ENCODE measurements around the gene RINL.
"Not testable (repeated sequence)": the region's sequence is repeated elsewhere in the genome, so short reads cannot be mapped to it uniquely, and the experiment has no call there.

RINL gene

GRCh38 chr19:38904581-38905539 lies 26.8 kb upstream of the RINL start:
- DNase-seq: peak; percentile 10

GRCh38 chr19:38901683-38902082 lies 23.6 kb upstream of the RINL start:
- no peak for DNase-seq

- DNase-seq: peak; percentile 15
Observed at GRCh38 chr19:38900743-38901190, 22.7 kb upstream of the RINL start.

GRCh38 chr19:38900202-38900629 lies 22.1 kb upstream of the RINL start:
- peak; percentile 69 for DNase-seq

GRCh38 chr19:38899447-38900201 lies 21.5 kb upstream of the RINL start, which contains the start of the genes NFKBIB and SIRT2:
TSS of gene NFKBIB (plus strand) at chr19:38899969. CDS start at chr19:38900033, 64 bp downstream.
TSS of gene SIRT2 (minus strand) at chr19:38899618. CDS start at chr19:38899521, 97 bp downstream.
- peak; percentile 100 for DNase-seq

GRCh38 chr19:38898788-38899446 lies 20.8 kb upstream of the RINL start:
- peak; percentile 25 for DNase-seq

- DNase-seq: no peak
Observed at GRCh38 chr19:38894968-38895367, 16.9 kb upstream of the RINL start.

GRCh38 chr19:38893341-38893771 lies 15.3 kb upstream of the RINL start:
- no peak for DNase-seq

- DNase-seq: no peak
Observed at GRCh38 chr19:38892841-38893240, 14.8 kb upstream of the RINL start.

GRCh38 chr19:38891771-38892170 lies 13.7 kb upstream of the RINL start:
- no peak for DNase-seq

GRCh38 chr19:38890686-38891085 lies 12.6 kb upstream of the RINL start:
- no peak for DNase-seq

GRCh38 chr19:38889803-38890202 lies 11.7 kb upstream of the RINL start:
- no peak for DNase-seq

- DNase-seq: no peak
Observed at GRCh38 chr19:38888876-38889275, 10.8 kb upstream of the RINL start.

GRCh38 chr19:38884691-38885090 lies 6.6 kb upstream of the RINL start:
- DNase-seq: not testable (repeated sequence)

- no peak for DNase-seq
Observed at GRCh38 chr19:38883286-38883685, 5.2 kb upstream of the RINL start.

GRCh38 chr19:38880882-38881609 lies 3.0 kb upstream of the RINL start:
- DNase-seq: no peak

GRCh38 chr19:38880076-38880881 lies 2.2 kb upstream of the RINL start:
- DNase-seq: no peak

GRCh38 chr19:38879400-38879751 lies 1.3 kb upstream of the RINL start:
- DNase-seq: no peak

GRCh38 chr19:38878575-38879399 lies 712 bp upstream of the RINL start:
- no peak for DNase-seq

GRCh38 chr19:38875656-38876395 lies 2.2 kb downstream of the RINL start:
- no peak for DNase-seq

Measured in suppressor macrophage treated with lipopolysaccharide for 4 hours (primary cell).